H1 (cell line): ENCODE measurements around the gene CITED1. TPM values are rescaled to one million over a fixed set of nuclear protein-coding genes. Genes with fewer than 3 reads are reported as not detected.
A peak's percentile ranks its signal among the peaks of the same experiment; 100 is the strongest.

ENCODE experiments used
- CTCF ChIA-PET: fragments of 300-600 bp; sonication (Branson Sonifier 250); formaldehyde crosslinking; loops from one replicate; lab custom pipeline; 2021; ENCODE audit not compliant: partially characterized antibody; lab: Charles Lee
- POLR2A ChIA-PET: fragments of 300-600 bp; sonication (Branson Sonifier 250); formaldehyde crosslinking; loops from one replicate; lab custom pipeline; 2021; ENCODE audit warnings: inconsistent platforms; ENCODE audit not compliant: partially characterized antibody; lab: Charles Lee
- DNase-seq, 2 experiments: peaks; one replicate each; pipeline versions ENCODE4 v3.0.0 to v3.0.0-alpha.2; 2010 to 2022; ENCODE audit warnings: low spot score in 2 of 2, low read depth in 1 of 2, mixed read lengths in 1 of 2
- FAIRE-seq: peaks from 2 replicates; lab custom pipeline; 2011; peaks lifted over from hg19 to GRCh38; lab: Jason Lieb, UNC
- H2AFZ ChIP-seq: 2 replicates; pipeline ENCODE4 v1.8.1; 2012; ENCODE audit warnings: low read length, inconsistent platforms
- H2AK5ac ChIP-seq: 2 replicates; pipeline ENCODE4 v1.6.1; 2013; ENCODE audit warnings: low read depth, low read length
- H2BK120ac ChIP-seq: replicated peaks from 2 replicates; pipeline ENCODE3; 2013; ENCODE audit warnings: low read depth, low read length, inconsistent platforms
- H2BK12ac ChIP-seq: 2 replicates; pipeline ENCODE4 v1.6.1; 2013; ENCODE audit warnings: low read depth, low read length
- H2BK15ac ChIP-seq: 2 replicates; pipeline ENCODE4 v1.6.1; 2013; ENCODE audit warnings: low read length
- H2BK20ac ChIP-seq: 2 replicates; pipeline ENCODE4 v1.6.1; 2013; ENCODE audit warnings: low read length
- H2BK5ac ChIP-seq: 2 replicates; pipeline ENCODE4 v1.6.1; 2013; ENCODE audit warnings: low read depth, low read length
- H3K14ac ChIP-seq: 2 replicates; pipeline ENCODE4 v1.6.1; 2013; ENCODE audit warnings: inconsistent platforms; ENCODE audit not compliant: insufficient read length
- H3K18ac ChIP-seq: 2 replicates; pipeline ENCODE4 v1.6.1; 2013; ENCODE audit warnings: low read length; ENCODE audit errors: extremely low read depth
- H3K23ac ChIP-seq: 2 replicates; pipeline ENCODE4 v1.6.1; 2013; ENCODE audit warnings: inconsistent platforms; ENCODE audit not compliant: insufficient read length
- H3K23me2 ChIP-seq: 2 replicates; pipeline ENCODE4 v1.6.1; 2013; ENCODE audit warnings: low read depth, low read length
- H3K27ac ChIP-seq: 2 replicates; pipeline ENCODE4 v1.6.1; 2011; ENCODE audit warnings: low read depth, low read length, inconsistent platforms
- H3K27me3 ChIP-seq, 4 experiments: replicated peaks in 1 of 4; 1 replicate in 1 of 4; 2 replicates in 3 of 4; pipeline versions ENCODE4 v1.6.1 to v1.8.1; 2011 to 2013; ENCODE audit warnings: low read length in 3 of 4, mild to moderate bottlenecking in 3 of 4, inconsistent platforms in 2 of 4, mixed read lengths in 2 of 4, moderate library complexity in 1 of 4; ENCODE audit not compliant: control insufficient read depth in 3 of 4, insufficient read depth in 3 of 4; ENCODE audit errors: extremely low read depth in 1 of 4
- H3K36me3 ChIP-seq, 4 experiments: 2 replicates each; pipeline versions ENCODE4 v1.6.1 to v1.8.1; 2011 to 2013; ENCODE audit warnings: mild to moderate bottlenecking in 4 of 4, low read length in 3 of 4, moderate library complexity in 2 of 4, control low read depth in 1 of 4, inconsistent platforms in 1 of 4; ENCODE audit not compliant: insufficient read depth in 4 of 4, control insufficient read depth in 2 of 4
- H3K4ac ChIP-seq: replicated peaks from 2 replicates; pipeline ENCODE3; 2013; ENCODE audit warnings: low read length, low read depth, mixed read lengths, inconsistent platforms; ENCODE audit not compliant: insufficient read length
- H3K4me1 ChIP-seq, 4 experiments: replicated peaks in 1 of 4; 1 replicate in 1 of 4; 2 replicates in 3 of 4; pipeline versions ENCODE4 v1.6.1 to v1.8.1; 2011 to 2013; ENCODE audit warnings: low read length in 3 of 4, inconsistent platforms in 2 of 4, mixed read lengths in 1 of 4; ENCODE audit not compliant: insufficient read depth in 4 of 4, control insufficient read depth in 3 of 4
- H3K4me2 ChIP-seq, 2 experiments: 2 replicates each; pipeline versions ENCODE4 v1.6.1 to v1.8.1; 2011 to 2013; ENCODE audit warnings: low read depth in 2 of 2, low read length in 2 of 2, control low read depth in 1 of 2, inconsistent platforms in 1 of 2, mild to moderate bottlenecking in 1 of 2; ENCODE audit not compliant: insufficient read depth in 1 of 2
- H3K4me3 ChIP-seq, 4 experiments: fragments of 200-600, 300-600 bp in 1 of 4; sonication (generic), shearing (Covaris generic), sonication (Bioruptor Twin) in 1 of 4; 2 replicates each; pipeline versions ENCODE4 v1.5.1 to v1.8.1; 2011 to 2016; ENCODE audit warnings: low read length in 4 of 4, low read depth in 3 of 4, control low read depth in 2 of 4, inconsistent platforms in 2 of 4, mild to moderate bottlenecking in 2 of 4, mixed read lengths in 1 of 4, moderate library complexity in 1 of 4; ENCODE audit not compliant: insufficient read depth in 2 of 4; ENCODE audit errors: extremely low read depth in 1 of 4
- H3K56ac ChIP-seq: replicated peaks from 2 replicates; pipeline ENCODE3; 2013; ENCODE audit warnings: low read depth, mild to moderate bottlenecking, mixed read lengths, low read length, inconsistent platforms; ENCODE audit not compliant: insufficient read length
- H3K79me1 ChIP-seq: 2 replicates; pipeline ENCODE4 v1.6.1; 2013; ENCODE audit warnings: low read depth, low read length, control low read depth
- H3K79me2 ChIP-seq, 2 experiments: 2 replicates each; pipeline versions ENCODE4 v1.6.1 to v1.8.1; 2012 to 2013; ENCODE audit warnings: low read length in 2 of 2, mild to moderate bottlenecking in 2 of 2, inconsistent platforms in 1 of 2; ENCODE audit not compliant: insufficient read depth in 2 of 2, control insufficient read depth in 1 of 2
- H3K9ac ChIP-seq, 4 experiments: replicated peaks in 1 of 4; 1 replicate in 1 of 4; 2 replicates in 3 of 4; pipeline versions ENCODE4 v1.6.1 to v1.8.1; 2011 to 2013; ENCODE audit warnings: low read depth in 3 of 4, low read length in 3 of 4, control low read depth in 2 of 4, mild to moderate bottlenecking in 2 of 4, moderate library complexity in 2 of 4, inconsistent platforms in 1 of 4; ENCODE audit errors: extremely low read depth in 1 of 4
- H3K9me3 ChIP-seq, 2 experiments: 2 replicates each; pipeline versions ENCODE4 v1.6.1 to v1.8.1; 2012 to 2013; ENCODE audit warnings: mild to moderate bottlenecking in 2 of 2, moderate library complexity in 2 of 2, control low read depth in 1 of 2, inconsistent platforms in 1 of 2, low read depth in 1 of 2, low read length in 1 of 2, mixed read lengths in 1 of 2; ENCODE audit not compliant: insufficient read depth in 2 of 2
- H4K20me1 ChIP-seq, 2 experiments: replicated peaks in 1 of 2; 2 replicates each; pipeline versions ENCODE3 to v1.8.1; 2011 to 2013; ENCODE audit warnings: inconsistent platforms in 2 of 2, low read length in 2 of 2, mild to moderate bottlenecking in 1 of 2; ENCODE audit not compliant: insufficient read depth in 2 of 2, control insufficient read depth in 1 of 2
- H4K5ac ChIP-seq: 2 replicates; pipeline ENCODE4 v1.6.1; 2013; ENCODE audit warnings: low read length, low read depth, mixed read lengths, inconsistent platforms; ENCODE audit not compliant: insufficient read length
- H4K8ac ChIP-seq: 2 replicates; pipeline ENCODE4 v1.8.0; 2013; ENCODE audit warnings: mild to moderate bottlenecking, moderate library complexity, low read length, inconsistent platforms; ENCODE audit not compliant: insufficient read depth; ENCODE audit errors: extremely low read depth
- H4K91ac ChIP-seq: replicated peaks from 2 replicates; pipeline ENCODE3; 2013; ENCODE audit warnings: low read length, mixed read lengths, inconsistent platforms; ENCODE audit not compliant: insufficient read length
- CHD1 ChIP-seq: IDR thresholded peaks from 2 replicates; pipeline ENCODE4 v1.6.1; 2012; ENCODE audit warnings: low read depth, low read length, improper control_type of control experiment
- CREB1 ChIP-seq: IDR thresholded peaks from 2 replicates; pipeline ENCODE4 v1.6.1; 2012; ENCODE audit warnings: inconsistent platforms
- EP300 ChIP-seq, 2 experiments: IDR thresholded peaks; 1 replicate in 1 of 2; 2 replicates in 1 of 2; pipeline ENCODE4 v1.6.1; 2011 to 2012; ENCODE audit warnings: low read depth in 2 of 2, low read length in 2 of 2, mild to moderate bottlenecking in 2 of 2, borderline replicate concordance in 1 of 2, inconsistent platforms in 1 of 2, moderate library complexity in 1 of 2
- GTF2F1 ChIP-seq: IDR thresholded peaks from 2 replicates; pipeline ENCODE4 v1.6.1; 2012; ENCODE audit warnings: low read depth, low read length, improper control_type of control experiment, borderline replicate concordance
- NRF1 ChIP-seq: IDR thresholded peaks from 2 replicates; pipeline ENCODE4 v1.6.1; 2011; ENCODE audit warnings: mild to moderate bottlenecking, low read depth, low read length, improper control_type of control experiment
- PHF8 ChIP-seq: fragments of 200-600 bp; sonication (generic); conservative IDR thresholded peaks from 2 replicates; pipeline ENCODE4 v1.7.1; 2012; ENCODE audit warnings: low read depth, mild to moderate bottlenecking, inconsistent platforms, low read length, moderate library complexity
- RXRA ChIP-seq: IDR thresholded peaks from 2 replicates; pipeline ENCODE4 v1.6.1; 2011; ENCODE audit warnings: low read depth, mild to moderate bottlenecking, low read length, moderate library complexity; ENCODE audit not compliant: insufficient read depth
- SAP30 ChIP-seq: fragments of 300-600 bp; sonication (generic); IDR thresholded peaks from 2 replicates; pipeline ENCODE4 v1.7.1; 2012; ENCODE audit warnings: low read length, moderate library complexity, mild to moderate bottlenecking, inconsistent platforms; ENCODE audit not compliant: insufficient read depth, insufficient replicate concordance
- SRF ChIP-seq: IDR thresholded peaks from 2 replicates; pipeline ENCODE4 v1.6.1; 2011; ENCODE audit warnings: mild to moderate bottlenecking, low read depth, low read length, moderate library complexity
- SUZ12 ChIP-seq: fragments of 200-600 bp; sonication (generic); IDR thresholded peaks from 2 replicates; pipeline ENCODE4 v1.6.1; 2012; ENCODE audit warnings: mild to moderate bottlenecking, inconsistent platforms, low read length, moderate library complexity, mixed read lengths
- WGBS, 2 experiments: shearing (Covaris generic) in 1 of 2; methylation state at CpG; one replicate each; pipeline versions ENCODE4 v1.1.6 to v1.1.7; 2013 to 2015; ENCODE audit warnings: low lambda C conversion rate in 2 of 2, mixed read lengths in 2 of 2, inconsistent platforms in 1 of 2, low coverage in 1 of 2, missing lambda C conversion rate in 1 of 2; ENCODE audit not compliant: insufficient replicate concordance in 2 of 2, insufficient coverage in 1 of 2, insufficient read length in 1 of 2; ENCODE audit errors: extremely low coverage in 1 of 2, missing lambda C conversion rate in 1 of 2; 5-methylcytosine and 5-hydroxymethylcytosine counted together
- polyA plus RNA-seq, 7 experiments: library from polyadenylated mRNA; depleted of rRNA in 3 of 7; stranded (reverse) in 5 of 7; unstranded in 2 of 7; fragments of >200 nt in 5 of 7; fragments of 200-250 nt in 2 of 7; gene quantifications; 1 replicate in 5 of 7; 2 replicates in 1 of 7; 4 replicates in 1 of 7; pipeline versions ENCODE4 v1.2.1 to v1.2.3, GENCODE V29; 2011 to 2013; ENCODE audit warnings: missing spikeins in 2 of 7, mixed read lengths in 2 of 7
- total RNA-seq: library from RNA; stranded (reverse); fragmentation: NEBNext Ultra II Directional; extraction: Animal tissue kit (Norgen Biotek cat#: 25700); gene quantifications from 2 replicates; pipeline ENCODE4 v1.2.1, GENCODE V29; 2021
- TF ChIP-seq, protein P1 (sequence below), 3 experiments: IDR thresholded peaks; 1 replicate in 2 of 3; 2 replicates in 1 of 3; pipeline versions ENCODE4 v1.5.1 to v1.6.1; 2011; ENCODE audit warnings: low read length in 3 of 3, mild to moderate bottlenecking in 3 of 3, inconsistent platforms in 2 of 3, low read depth in 1 of 3, moderate library complexity in 1 of 3; ENCODE audit not compliant: insufficient read depth in 1 of 3; ENCODE audit errors: control extremely low read depth in 1 of 3

Gene CITED1
- total and polyA plus RNA-seq, 2 of the 8 experiments (the other 6 are each of a cell fraction or from before 2014, with no cell fraction given) = 1.2 to 2.4 TPM

DNA sequence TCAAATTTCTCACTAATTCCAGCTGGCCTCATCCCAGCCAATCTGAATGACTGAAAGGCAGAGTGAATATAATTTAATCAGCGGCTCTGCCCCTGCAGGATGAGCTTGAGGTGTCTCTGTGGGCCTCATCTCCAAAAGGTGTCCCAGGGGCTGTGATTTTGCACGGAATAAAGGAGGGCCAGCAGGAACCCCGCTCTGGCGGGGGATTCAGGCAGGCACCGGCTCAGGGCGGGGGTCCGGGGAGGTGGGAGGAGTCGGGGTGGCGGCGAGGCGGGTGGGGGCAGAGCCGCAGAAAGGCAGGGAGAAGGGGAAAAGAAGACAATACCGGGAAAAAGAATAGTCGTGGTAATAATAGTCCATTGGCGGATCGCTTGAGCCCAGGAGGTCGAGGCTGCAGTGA is 50.9 kb downstream of the CITED1 start:
- H4K20me1 ChIP-seq = no peaks in the 10 kb centered on the region
- no peak overlapping the region for H2BK120ac ChIP-seq
- no peaks in the 10 kb centered on the region for H3K79me1 ChIP-seq
- WGBS, 2 experiments = 0% methylated on average over 1 of the region's 17 CpGs; no CpG with 5 or more reads in 1 of the 2 experiments
- no peak overlapping the region for H2BK12ac ChIP-seq
- H3K4me3 ChIP-seq = peak overlapping the region in 1 of 4 experiments; percentile 45; a peak in 2 of 8 replicates
- peak overlapping the region; percentile 62 for H2AFZ ChIP-seq
- peaks cover 3% of the 10 kb centered on the region; the same call in 1 of the 2 replicates for H3K23me2 ChIP-seq
- H2BK20ac ChIP-seq = no peak overlapping the region
- no peak overlapping the region for H4K8ac ChIP-seq
- no peak overlapping the region for H3K27ac ChIP-seq
- H3K4ac ChIP-seq = no peak overlapping the region
- no peak overlapping the region for H2BK5ac ChIP-seq
- H2AK5ac ChIP-seq = no peak overlapping the region
- CTCF ChIA-PET = interaction anchor here (0.6 to 1.2 kb wide), 3 partner anchors 9 to 21 kb away, joined by 3 read pairs; no protein-coding TSS in a partner anchor
- H4K91ac ChIP-seq = no peak overlapping the region
- POLR2A ChIA-PET = interaction anchor here (0.6 to 2.6 kb wide), 7 partner anchors 9 to 22 kb away, joined by 3 to 10 read pairs (median 7); partner anchors contain the start of genes ERCC6L and RPS4X
- H3K36me3 ChIP-seq = no peaks in the 10 kb centered on the region
- no peak overlapping the region for H3K23ac ChIP-seq
- no peak overlapping the region for H3K56ac ChIP-seq
- H3K4me1 ChIP-seq = peaks cover 0 to 3% (median 2%) of the 10 kb centered on the region in 4 experiments; a peak in 2 of 7 replicates
- no peak overlapping the region for H2BK15ac ChIP-seq
- no peak for FAIRE-seq
- no peaks in the 10 kb centered on the region for H3K27me3 ChIP-seq
- H3K18ac ChIP-seq = no peak overlapping the region
- no peak overlapping the region for H3K14ac ChIP-seq
- H3K9me3 ChIP-seq = no peaks in the 10 kb centered on the region
- DNase-seq = peak in 1 of 2 experiments; percentile 48
- no peak overlapping the region for H4K5ac ChIP-seq
- H3K79me2 ChIP-seq = no peaks in the 10 kb centered on the region
- peak overlapping the region; percentile 53 to 75 for H3K4me2 ChIP-seq
- H3K9ac ChIP-seq = peak overlapping the region in 1 of 4 experiments; percentile 37; a peak in 2 of 7 replicates
- TF ChIP-seq NRF1 (no peak), PHF8 (no peak), EP300 (IDR thresholded peaks at IDR 0.05; ENCODE audit: borderline replicate concordance in 1 of 2, low read depth in 2 of 2, low read length in 2 of 2) (no peak), CREB1 (no peak), SUZ12 (no peak), RXRA (no peak), GTF2F1 (no peak), SRF (no peak), SAP30 (no peak), CHD1 (no peak)
- TF ChIP-seq, protein P1, sequence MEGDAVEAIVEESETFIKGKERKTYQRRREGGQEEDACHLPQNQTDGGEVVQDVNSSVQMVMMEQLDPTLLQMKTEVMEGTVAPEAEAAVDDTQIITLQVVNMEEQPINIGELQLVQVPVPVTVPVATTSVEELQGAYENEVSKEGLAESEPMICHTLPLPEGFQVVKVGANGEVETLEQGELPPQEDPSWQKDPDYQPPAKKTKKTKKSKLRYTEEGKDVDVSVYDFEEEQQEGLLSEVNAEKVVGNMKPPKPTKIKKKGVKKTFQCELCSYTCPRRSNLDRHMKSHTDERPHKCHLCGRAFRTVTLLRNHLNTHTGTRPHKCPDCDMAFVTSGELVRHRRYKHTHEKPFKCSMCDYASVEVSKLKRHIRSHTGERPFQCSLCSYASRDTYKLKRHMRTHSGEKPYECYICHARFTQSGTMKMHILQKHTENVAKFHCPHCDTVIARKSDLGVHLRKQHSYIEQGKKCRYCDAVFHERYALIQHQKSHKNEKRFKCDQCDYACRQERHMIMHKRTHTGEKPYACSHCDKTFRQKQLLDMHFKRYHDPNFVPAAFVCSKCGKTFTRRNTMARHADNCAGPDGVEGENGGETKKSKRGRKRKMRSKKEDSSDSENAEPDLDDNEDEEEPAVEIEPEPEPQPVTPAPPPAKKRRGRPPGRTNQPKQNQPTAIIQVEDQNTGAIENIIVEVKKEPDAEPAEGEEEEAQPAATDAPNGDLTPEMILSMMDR (IDR thresholded peaks at IDR 0.05; ENCODE audit: control extremely low read depth in 1 of 3, insufficient read depth in 1 of 3, low read depth in 1 of 3, low read length in 3 of 3) = no peak
